ENCODE data around the gene FYTTD1. TPM values are rescaled to one million over a fixed set of nuclear protein-coding genes. Genes with fewer than 3 reads are reported as not detected.
"Not testable (repeated sequence)": the region's sequence is repeated elsewhere in the genome, so short reads cannot be mapped to it uniquely, and the experiment has no call there.

Gene FYTTD1
- total RNA-seq, 1 donor, result 58.3 TPM

- TF ChIP-seq CTCF (IDR thresholded peaks at IDR 0.05; ENCODE audit: insufficient read depth, low read depth, low read length), result no peak
- DNase-seq (ENCODE audit: low read depth), result peak; percentile 61
- no peak overlapping the region for H3K4me3 ChIP-seq (ENCODE audit: low read depth, low read length)
These were observed 36.2 kb upstream of the FYTTD1 start for GRCh38 chr3:197713477-197713822.

- TF ChIP-seq CTCF (IDR thresholded peaks at IDR 0.05; ENCODE audit: insufficient read depth, low read depth, low read length), result no peak
- no peak for DNase-seq (ENCODE audit: low read depth)
These were observed 35.4 kb upstream of the FYTTD1 start for GRCh38 chr3:197714251-197714650.

GRCh38 chr3:197718891-197719290 lies 30.8 kb upstream of the FYTTD1 start:
- H3K4me3 ChIP-seq (ENCODE audit: low read depth, low read length), result no peak overlapping the region
- DNase-seq (ENCODE audit: low read depth), result peak; percentile 83
- no peak for TF ChIP-seq CTCF (IDR thresholded peaks at IDR 0.05; ENCODE audit: insufficient read depth, low read depth, low read length)

More at GRCh38 chr3:197714251-197714650, 35.4 kb upstream of the FYTTD1 start:
- H3K4me3 ChIP-seq (ENCODE audit: low read depth, low read length), result no peak overlapping the region

GRCh38 chr3:197720694-197721093 lies 29.0 kb upstream of the FYTTD1 start:
- DNase-seq (ENCODE audit: low read depth), result no peak
- no peak overlapping the region for H3K4me3 ChIP-seq (ENCODE audit: low read depth, low read length)
- TF ChIP-seq CTCF (IDR thresholded peaks at IDR 0.05; ENCODE audit: insufficient read depth, low read depth, low read length), result no peak

- no peak overlapping the region for H3K4me3 ChIP-seq (ENCODE audit: low read depth, low read length)
- TF ChIP-seq CTCF (IDR thresholded peaks at IDR 0.05; ENCODE audit: insufficient read depth, low read depth, low read length), result no peak
- DNase-seq (ENCODE audit: low read depth), result no peak
These were observed 26.9 kb upstream of the FYTTD1 start for GRCh38 chr3:197722734-197723133.

- not testable (repeated sequence) for H3K4me3 ChIP-seq (ENCODE audit: low read depth, low read length); DNase-seq (ENCODE audit: low read depth)
These were observed 21.8 kb upstream of the FYTTD1 start for GRCh38 chr3:197727878-197728277.

GRCh38 chr3:197728487-197728886 lies 21.2 kb upstream of the FYTTD1 start:
- no peak for DNase-seq (ENCODE audit: low read depth)
- H3K4me3 ChIP-seq (ENCODE audit: low read depth, low read length), result no peak overlapping the region
- TF ChIP-seq CTCF (IDR thresholded peaks at IDR 0.05; ENCODE audit: insufficient read depth, low read depth, low read length), result no peak

Data from fibroblast of villous mesenchyme (primary cell).